GM12801 (cell line): Measurements from ENCODE around the gene CFAP20.

Experiments
- TF ChIP-seq, protein P1 (sequence below): IDR thresholded peaks from one replicate; pipeline ENCODE4 v1.5.1; 2011; ENCODE audit warnings: control low read depth; ENCODE audit not compliant: insufficient read length; ENCODE audit errors: extremely low read depth

The CFAP20 gene

DNA sequence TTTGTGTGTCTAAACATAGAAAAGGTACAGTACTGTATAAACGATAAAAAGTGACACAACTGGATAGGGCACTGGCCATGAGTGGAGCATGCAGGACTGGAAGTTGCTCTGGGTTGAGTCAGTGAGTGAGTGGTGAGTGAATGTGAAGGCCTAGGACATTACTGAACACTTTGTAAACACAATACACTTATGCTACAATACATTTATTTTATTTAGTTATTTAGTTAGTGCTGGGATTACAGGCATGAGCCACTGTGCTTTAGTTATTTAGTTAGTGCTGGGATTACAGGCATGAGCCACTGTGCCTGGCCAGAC lies 4.6 kb downstream of the CFAP20 start:
- TF ChIP-seq, protein P1, sequence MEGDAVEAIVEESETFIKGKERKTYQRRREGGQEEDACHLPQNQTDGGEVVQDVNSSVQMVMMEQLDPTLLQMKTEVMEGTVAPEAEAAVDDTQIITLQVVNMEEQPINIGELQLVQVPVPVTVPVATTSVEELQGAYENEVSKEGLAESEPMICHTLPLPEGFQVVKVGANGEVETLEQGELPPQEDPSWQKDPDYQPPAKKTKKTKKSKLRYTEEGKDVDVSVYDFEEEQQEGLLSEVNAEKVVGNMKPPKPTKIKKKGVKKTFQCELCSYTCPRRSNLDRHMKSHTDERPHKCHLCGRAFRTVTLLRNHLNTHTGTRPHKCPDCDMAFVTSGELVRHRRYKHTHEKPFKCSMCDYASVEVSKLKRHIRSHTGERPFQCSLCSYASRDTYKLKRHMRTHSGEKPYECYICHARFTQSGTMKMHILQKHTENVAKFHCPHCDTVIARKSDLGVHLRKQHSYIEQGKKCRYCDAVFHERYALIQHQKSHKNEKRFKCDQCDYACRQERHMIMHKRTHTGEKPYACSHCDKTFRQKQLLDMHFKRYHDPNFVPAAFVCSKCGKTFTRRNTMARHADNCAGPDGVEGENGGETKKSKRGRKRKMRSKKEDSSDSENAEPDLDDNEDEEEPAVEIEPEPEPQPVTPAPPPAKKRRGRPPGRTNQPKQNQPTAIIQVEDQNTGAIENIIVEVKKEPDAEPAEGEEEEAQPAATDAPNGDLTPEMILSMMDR: no peak

DNA sequence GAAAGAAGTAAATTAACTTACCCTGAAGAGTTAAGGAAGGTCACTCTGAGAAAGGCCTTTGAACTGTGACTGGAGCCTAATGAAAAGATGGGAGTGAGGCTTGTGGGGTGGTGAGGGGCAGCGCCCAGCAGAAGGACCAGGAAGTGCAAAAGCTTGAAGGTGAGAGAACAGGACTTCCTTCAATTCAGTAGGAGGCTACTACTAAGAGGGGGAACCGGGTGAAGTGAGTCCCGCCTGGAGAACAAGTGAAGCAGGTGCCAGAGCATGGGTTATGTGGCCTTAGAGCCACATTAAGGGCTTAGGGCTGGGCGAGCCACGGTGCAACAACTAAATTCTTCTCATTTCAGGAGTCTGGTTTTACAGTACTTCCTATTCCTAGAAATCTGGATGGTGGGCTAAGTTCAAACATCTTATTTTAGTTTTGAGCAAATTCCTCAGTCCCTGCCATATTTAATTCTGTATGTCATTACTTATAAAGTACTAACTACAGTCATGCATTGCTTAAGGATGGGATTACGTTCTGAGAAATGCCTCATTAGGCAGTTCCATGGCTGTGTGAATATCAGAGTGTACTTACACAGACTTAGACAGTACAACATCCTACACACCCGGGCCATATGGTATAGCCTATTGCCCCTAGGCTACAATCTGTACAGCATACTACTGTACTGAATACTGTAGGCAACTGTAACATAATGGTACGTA lies 5.1 kb downstream of the CFAP20 start:
- TF ChIP-seq, protein P1: no peak

DNA sequence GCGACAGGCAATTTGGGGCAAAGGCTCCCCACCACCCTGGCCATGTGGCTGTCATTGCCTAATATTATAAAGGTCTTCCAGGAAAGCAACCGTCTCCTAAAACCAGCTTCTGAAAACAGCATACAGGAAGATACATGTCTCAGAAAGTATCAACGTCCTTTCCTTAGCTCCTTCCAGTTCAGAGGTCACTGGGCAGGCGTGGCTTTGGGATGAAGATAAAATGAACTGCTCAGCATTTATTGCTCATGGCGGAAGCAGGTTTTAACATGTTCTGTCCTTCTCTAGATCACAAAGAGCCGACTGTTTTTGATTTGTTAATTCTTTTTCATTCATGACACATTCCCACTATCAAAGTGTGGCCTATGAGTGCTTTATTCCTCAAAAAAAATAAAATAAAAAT lies 8.0 kb downstream of the CFAP20 start:
- TF ChIP-seq, protein P1: no peak

DNA sequence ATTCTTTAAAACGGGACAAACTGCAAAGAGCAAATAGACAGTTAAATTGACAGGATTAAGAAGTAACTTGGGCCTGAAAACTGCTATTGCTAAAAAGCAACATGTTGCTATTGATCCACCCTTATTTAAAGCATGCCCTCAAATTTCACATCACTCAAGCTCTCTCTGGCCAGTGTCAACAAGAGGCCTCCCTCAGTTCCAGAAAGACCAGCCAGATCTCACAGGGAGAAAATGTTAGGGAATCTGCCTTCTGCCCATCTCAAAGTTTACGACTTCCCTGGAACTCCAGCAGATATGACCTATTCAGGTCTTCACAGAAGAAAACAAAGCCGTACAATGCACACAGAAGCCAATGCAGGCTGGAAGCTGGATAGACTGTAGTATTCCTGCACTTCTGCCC lies 8.9 kb downstream of the CFAP20 start:
- TF ChIP-seq, protein P1: no peak

DNA sequence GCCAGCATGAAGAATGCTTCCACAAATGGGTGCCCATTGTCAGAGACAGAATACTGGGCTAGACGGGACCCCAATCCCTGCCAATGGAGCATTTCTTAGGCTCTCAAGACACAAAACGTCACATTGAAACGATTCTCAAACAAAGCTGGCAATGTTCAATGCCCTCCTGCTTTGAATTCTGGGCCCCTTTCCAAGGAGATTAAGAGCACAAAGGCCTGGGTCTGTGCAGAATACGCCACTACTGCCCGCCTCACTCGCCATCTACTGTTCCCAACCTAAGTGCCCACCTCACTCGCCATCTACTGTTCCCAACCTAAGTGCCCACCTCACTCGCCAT lies 9.7 kb downstream of the CFAP20 start:
- TF ChIP-seq, protein P1: no peak

DNA sequence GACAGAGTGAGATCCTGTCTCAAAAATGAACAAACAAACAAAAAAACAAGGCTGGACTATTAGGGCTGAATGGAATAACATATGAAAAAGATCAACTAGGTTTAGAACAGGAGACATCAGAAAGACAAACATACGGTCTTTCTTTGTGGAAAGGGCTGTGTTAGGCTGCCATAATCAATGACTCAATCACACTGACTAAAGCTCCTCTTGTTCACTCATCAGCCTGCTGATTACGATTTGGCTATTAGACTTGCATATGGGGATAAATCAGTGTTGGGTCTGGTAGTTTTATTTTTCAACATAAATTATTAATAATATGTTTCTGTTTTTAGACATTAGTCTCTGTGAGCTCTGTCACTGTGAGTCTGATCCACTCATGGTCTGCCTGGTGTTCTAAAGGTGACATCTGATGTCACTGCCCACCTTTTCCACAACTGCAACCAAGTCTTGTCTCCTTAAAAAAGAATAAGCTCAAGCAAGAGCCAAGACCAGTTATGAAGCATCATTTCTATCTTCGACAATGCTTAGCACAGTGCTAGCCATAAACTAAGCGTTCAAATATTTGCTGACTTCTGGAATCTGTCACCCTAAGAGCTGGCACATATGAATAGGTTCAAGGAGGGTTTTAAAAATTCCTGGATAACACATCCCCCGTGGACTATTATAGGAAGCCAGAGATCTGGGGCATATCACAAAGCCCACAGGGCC lies 10.2 kb downstream of the CFAP20 start:
- TF ChIP-seq, protein P1: no peak

DNA sequence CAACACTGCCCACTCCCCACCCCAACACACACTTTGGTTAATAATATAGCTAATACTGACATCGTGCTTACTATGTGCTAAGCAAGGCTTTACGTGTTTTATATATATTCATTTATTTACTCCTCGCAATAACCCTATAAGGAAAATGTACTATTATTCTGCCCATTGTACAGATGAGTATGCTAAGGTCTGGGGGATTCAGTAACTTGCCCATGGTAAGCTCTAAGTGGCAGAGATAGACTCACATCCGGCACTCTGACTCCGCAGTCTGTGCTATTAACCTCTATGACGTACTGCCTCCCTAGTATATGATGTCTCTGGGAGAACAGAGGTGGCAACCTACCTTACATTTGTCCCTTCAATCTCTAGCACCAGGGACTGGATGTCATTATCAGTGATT lies 12.7 kb downstream of the CFAP20 start:
- TF ChIP-seq, protein P1: no peak

DNA sequence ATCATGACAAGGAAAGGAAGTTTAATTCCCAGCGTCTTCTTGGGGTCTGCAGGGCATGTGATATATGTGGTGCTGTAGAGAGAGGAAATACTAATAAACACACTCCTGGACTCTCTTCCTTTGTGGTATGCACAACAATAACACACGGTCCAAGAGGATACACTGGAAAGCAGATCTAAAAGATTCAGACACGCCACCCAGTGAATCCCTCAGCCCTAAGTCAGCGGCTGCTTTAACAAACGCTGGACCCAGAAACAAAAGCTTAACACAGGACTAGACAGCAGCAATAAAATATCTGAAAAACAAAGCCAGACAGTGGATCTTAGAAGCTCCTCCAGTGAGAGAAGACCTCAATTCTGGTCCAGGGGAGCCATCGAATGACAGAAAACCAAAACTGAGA lies 13.1 kb downstream of the CFAP20 start:
- TF ChIP-seq, protein P1: no peak
